HEK293T (cell line): ENCODE measurements around the gene EXOC4.

Experiments used
- ARNT ChIP-seq: fragments of 450-650 bp; IDR thresholded peaks from 2 replicates; pipeline ENCODE4 v1.6.1; 2017; ENCODE audit warnings: mild to moderate bottlenecking
- BHLHE40 ChIP-seq: fragments of 450-650 bp; IDR thresholded peaks from 2 replicates; pipeline ENCODE4 v1.6.1; 2016; ENCODE audit warnings: mild to moderate bottlenecking, moderate library complexity, borderline replicate concordance
- CTBP1 ChIP-seq: fragments of 450-650 bp; IDR thresholded peaks from 2 replicates; pipeline ENCODE4 v1.6.1; 2016; ENCODE audit warnings: borderline replicate concordance
- ELF4 ChIP-seq: fragments of 450-650 bp; IDR thresholded peaks from 2 replicates; pipeline ENCODE4 v1.6.1; 2017; ENCODE audit warnings: antibody characterized with exemption
- FOXA1 ChIP-seq: fragments of 450-650 bp; IDR thresholded peaks from 2 replicates; pipeline ENCODE4 v1.6.1; 2016; ENCODE audit warnings: mild to moderate bottlenecking
- FOXM1 ChIP-seq: fragments of 450-650 bp; IDR thresholded peaks from 2 replicates; pipeline ENCODE4 v1.6.1; 2017; ENCODE audit warnings: mild to moderate bottlenecking, borderline replicate concordance
- HDGF ChIP-seq: fragments of 450-650 bp; IDR thresholded peaks from 2 replicates; pipeline ENCODE4 v1.6.1; 2017; ENCODE audit warnings: antibody characterized with exemption, borderline replicate concordance
- LEF1 ChIP-seq: fragments of 450-650 bp; IDR thresholded peaks from 2 replicates; pipeline ENCODE4 v1.6.1; 2017; ENCODE audit warnings: mild to moderate bottlenecking, borderline replicate concordance
- NFRKB ChIP-seq: fragments of 450-650 bp; IDR thresholded peaks from 2 replicates; pipeline ENCODE4 v1.6.1; 2016; ENCODE audit warnings: mild to moderate bottlenecking, moderate library complexity
- SP1 ChIP-seq: fragments of 450-650 bp; IDR thresholded peaks from 2 replicates; pipeline ENCODE4 v1.6.1; 2017
- SUZ12 ChIP-seq: fragments of 450-650 bp; IDR thresholded peaks from 2 replicates; pipeline ENCODE4 v1.6.1; 2016; ENCODE audit warnings: mild to moderate bottlenecking
- TARDBP ChIP-seq: fragments of 450-650 bp; IDR thresholded peaks from 2 replicates; pipeline ENCODE4 v1.6.1; 2016
- ZNF384 ChIP-seq: fragments of 450-650 bp; IDR thresholded peaks from 2 replicates; pipeline ENCODE4 v1.6.1; 2016

GRCh38 chr7:133504825-133505224, 251.9 kb downstream of the EXOC4 start:
- TF ChIP-seq BHLHE40 (no peak), FOXM1 (no peak), SP1 (no peak), FOXA1 (no peak), SUZ12 (no peak), ELF4 (no peak), ARNT (no peak), HDGF (no peak), LEF1 (no peak), CTBP1 (no peak), ZNF384 (no peak), TARDBP (no peak), NFRKB (no peak)
